Measurements from ENCODE around the gene TRIM66. TPM values are rescaled to one million over a fixed set of nuclear protein-coding genes. Genes with fewer than 3 reads are reported as not detected.

Gene TRIM66
- total and polyA plus RNA-seq, 9 of the 15 experiments (the other 6 are each of a cell fraction or from before 2014, with no cell fraction given), result 1.1 to 7.3 (median 4.9) TPM

GRCh38 chr11:8682303-8683114, at the start of gene TRIM66, which contains the start of gene RPL27A (continued):
- TF ChIP-seq, protein P1, sequence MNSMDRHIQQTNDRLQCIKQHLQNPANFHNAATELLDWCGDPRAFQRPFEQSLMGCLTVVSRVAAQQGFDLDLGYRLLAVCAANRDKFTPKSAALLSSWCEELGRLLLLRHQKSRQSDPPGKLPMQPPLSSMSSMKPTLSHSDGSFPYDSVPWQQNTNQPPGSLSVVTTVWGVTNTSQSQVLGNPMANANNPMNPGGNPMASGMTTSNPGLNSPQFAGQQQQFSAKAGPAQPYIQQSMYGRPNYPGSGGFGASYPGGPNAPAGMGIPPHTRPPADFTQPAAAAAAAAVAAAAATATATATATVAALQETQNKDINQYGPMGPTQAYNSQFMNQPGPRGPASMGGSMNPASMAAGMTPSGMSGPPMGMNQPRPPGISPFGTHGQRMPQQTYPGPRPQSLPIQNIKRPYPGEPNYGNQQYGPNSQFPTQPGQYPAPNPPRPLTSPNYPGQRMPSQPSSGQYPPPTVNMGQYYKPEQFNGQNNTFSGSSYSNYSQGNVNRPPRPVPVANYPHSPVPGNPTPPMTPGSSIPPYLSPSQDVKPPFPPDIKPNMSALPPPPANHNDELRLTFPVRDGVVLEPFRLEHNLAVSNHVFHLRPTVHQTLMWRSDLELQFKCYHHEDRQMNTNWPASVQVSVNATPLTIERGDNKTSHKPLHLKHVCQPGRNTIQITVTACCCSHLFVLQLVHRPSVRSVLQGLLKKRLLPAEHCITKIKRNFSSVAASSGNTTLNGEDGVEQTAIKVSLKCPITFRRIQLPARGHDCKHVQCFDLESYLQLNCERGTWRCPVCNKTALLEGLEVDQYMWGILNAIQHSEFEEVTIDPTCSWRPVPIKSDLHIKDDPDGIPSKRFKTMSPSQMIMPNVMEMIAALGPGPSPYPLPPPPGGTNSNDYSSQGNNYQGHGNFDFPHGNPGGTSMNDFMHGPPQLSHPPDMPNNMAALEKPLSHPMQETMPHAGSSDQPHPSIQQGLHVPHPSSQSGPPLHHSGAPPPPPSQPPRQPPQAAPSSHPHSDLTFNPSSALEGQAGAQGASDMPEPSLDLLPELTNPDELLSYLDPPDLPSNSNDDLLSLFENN (IDR thresholded peaks at IDR 0.05; ENCODE audit: low read depth in 2 of 2, low read length in 2 of 2), result peak; percentile 0 to 16; a peak in 1 of 4 replicates
- TF ChIP-seq ZNF717 (CRISPR knock-in tag; IDR thresholded peaks at IDR 0.05), result no peak
- TF ChIP-seq LARP7 (IDR thresholded peaks at IDR 0.05), result no peak
- TF ChIP-seq ZZZ3 (IDR thresholded peaks at IDR 0.05), result 0 out of 2 replicates have a peak, but pooled peaks have one; percentile 84
- peak; percentile 75 for TF ChIP-seq RBM22 (IDR thresholded peaks at IDR 0.05; ENCODE audit: low read depth, low read length, poor library complexity, severe bottlenecking)
- TF ChIP-seq, protein P2, sequence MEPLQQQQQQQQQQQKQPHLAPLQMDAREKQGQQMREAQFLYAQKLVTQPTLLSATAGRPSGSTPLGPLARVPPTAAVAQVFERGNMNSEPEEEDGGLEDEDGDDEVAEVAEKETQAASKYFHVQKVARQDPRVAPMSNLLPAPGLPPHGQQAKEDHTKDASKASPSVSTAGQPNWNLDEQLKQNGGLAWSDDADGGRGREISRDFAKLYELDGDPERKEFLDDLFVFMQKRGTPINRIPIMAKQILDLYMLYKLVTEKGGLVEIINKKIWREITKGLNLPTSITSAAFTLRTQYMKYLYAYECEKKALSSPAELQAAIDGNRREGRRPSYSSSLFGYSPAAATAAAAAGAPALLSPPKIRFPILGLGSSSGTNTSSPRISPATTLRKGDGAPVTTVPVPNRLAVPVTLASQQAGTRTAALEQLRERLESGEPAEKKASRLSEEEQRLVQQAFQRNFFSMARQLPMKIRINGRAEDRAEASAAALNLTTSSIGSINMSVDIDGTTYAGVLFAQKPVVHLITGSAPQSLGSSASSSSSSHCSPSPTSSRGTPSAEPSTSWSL (CRISPR knock-in tag; IDR thresholded peaks at IDR 0.05; ENCODE audit: borderline replicate concordance), result no peak
- peak in 1 of 2 experiments; percentile 34; a peak in 1 of 4 replicates for TF ChIP-seq RCOR1 (IDR thresholded peaks at IDR 0.05; ENCODE audit: borderline replicate concordance in 1 of 2, low read depth in 2 of 2, low read length in 2 of 2)
- no peak for TF ChIP-seq PTTG1 (tag; IDR thresholded peaks at IDR 0.05; ENCODE audit: low read depth)
- peak; percentile 96 for TF ChIP-seq EP400 (IDR thresholded peaks at IDR 0.05)
- no peak for TF ChIP-seq ZNF561 (CRISPR knock-in tag; conservative IDR thresholded peaks at IDR 0.05)
- TF ChIP-seq, protein P3, sequence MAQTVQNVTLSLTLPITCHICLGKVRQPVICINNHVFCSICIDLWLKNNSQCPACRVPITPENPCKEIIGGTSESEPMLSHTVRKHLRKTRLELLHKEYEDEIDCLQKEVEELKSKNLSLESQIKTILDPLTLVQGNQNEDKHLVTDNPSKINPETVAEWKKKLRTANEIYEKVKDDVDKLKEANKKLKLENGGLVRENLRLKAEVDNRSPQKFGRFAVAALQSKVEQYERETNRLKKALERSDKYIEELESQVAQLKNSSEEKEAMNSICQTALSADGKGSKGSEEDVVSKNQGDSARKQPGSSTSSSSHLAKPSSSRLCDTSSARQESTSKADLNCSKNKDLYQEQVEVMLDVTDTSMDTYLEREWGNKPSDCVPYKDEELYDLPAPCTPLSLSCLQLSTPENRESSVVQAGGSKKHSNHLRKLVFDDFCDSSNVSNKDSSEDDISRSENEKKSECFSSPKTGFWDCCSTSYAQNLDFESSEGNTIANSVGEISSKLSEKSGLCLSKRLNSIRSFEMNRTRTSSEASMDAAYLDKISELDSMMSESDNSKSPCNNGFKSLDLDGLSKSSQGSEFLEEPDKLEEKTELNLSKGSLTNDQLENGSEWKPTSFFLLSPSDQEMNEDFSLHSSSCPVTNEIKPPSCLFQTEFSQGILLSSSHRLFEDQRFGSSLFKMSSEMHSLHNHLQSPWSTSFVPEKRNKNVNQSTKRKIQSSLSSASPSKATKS (CRISPR knock-in tag; IDR thresholded peaks at IDR 0.05), result no peak
- no peak for TF ChIP-seq ZNF140 (CRISPR knock-in tag; IDR thresholded peaks at IDR 0.05)
- peak; percentile 99 for TF ChIP-seq POLR2A (conservative IDR thresholded peaks at IDR 0.05)
- TF ChIP-seq ZKSCAN8 (CRISPR knock-in tag; IDR thresholded peaks at IDR 0.05), result no peak
- TF ChIP-seq MBD2 (IDR thresholded peaks at IDR 0.05; ENCODE audit: borderline replicate concordance, low read depth), result peak; percentile 88
- TF ChIP-seq ZNF707 (CRISPR knock-in tag; conservative IDR thresholded peaks at IDR 0.05), result no peak
- no peak for TF ChIP-seq ZNF699 (CRISPR knock-in tag; IDR thresholded peaks at IDR 0.05; ENCODE audit: insufficient replicate concordance)
- TF ChIP-seq MYNN (IDR thresholded peaks at IDR 0.05), result no peak
- no peak for TF ChIP-seq MYNN (CRISPR knock-in tag; IDR thresholded peaks at IDR 0.05)

All from K562 (cell line).